Frontal cortex (tissue), 4 donors: Measurements from ENCODE around the gene AFDN. TPM values are rescaled to one million over a fixed set of nuclear protein-coding genes. Genes with fewer than 3 reads are reported as not detected.

Experiments used
- DNase-seq, 2 donors: peaks; one replicate each; pipeline ENCODE4 v3.0.0; 2012; ENCODE audit warnings: low spot score in 2 of 2
- FAIRE-seq: peaks from 2 replicates; lab custom pipeline; 2012; peaks lifted over from hg19 to GRCh38; lab: Jason Lieb, UNC
- total RNA-seq: library from RNA; depleted of rRNA; stranded (reverse); fragments of >200 nt; gene quantifications from one replicate; pipeline ENCODE4 v1.2.3, GENCODE V29; 2014
- donor health status: control.
- donor health status: control.
- donor health status: control.

Gene AFDN
- total RNA-seq, 1 donor from 2014 or later = 204 TPM

DNA sequence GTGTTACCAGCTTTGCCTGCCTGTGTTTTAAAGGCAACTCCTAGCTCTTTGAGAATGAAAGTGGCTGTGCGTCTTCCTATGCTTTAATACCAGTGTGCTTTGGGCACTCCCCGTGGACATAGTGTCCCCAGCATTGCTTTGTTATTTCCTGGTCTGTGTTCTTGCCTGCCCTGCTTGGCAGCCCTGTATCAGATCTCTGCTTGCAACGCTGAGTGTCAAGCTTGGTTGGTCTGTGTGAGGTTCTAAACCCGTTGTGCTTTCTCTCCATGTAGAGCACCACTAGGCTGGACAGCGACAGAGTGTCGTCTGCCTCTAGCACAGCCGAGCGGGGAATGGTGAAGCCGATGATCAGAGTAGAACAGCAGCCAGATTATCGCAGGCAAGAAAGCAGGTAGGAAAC is 80.2 kb downstream of the AFDN start:
- FAIRE-seq (no peak), DNase-seq (peak in 1 of 2 donors; percentile 29)

GRCh38 chr6:167907837-167908681 is 81.3 kb downstream of the AFDN start:
- DNase-seq (no peak), FAIRE-seq (peak; percentile 45)

DNA sequence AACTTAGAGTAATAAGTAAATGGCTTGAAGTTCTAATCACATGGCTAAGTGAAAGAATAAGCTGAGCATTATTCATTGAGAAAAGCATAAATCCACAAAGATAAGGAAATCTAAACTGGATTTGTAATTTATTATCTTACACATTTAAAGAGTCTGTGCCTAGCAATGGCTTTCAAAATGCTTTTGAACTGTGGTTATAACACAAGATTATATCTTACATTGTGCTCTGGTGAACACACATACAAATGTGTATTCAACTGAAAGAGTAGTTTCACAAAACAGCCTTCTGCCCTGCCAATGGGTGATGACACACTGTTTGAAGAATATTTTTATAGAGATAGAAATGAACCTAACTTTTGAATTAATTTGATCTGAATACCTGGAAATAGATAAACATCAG is 83.3 kb downstream of the AFDN start:
- FAIRE-seq (no peak), DNase-seq (no peak)

DNA sequence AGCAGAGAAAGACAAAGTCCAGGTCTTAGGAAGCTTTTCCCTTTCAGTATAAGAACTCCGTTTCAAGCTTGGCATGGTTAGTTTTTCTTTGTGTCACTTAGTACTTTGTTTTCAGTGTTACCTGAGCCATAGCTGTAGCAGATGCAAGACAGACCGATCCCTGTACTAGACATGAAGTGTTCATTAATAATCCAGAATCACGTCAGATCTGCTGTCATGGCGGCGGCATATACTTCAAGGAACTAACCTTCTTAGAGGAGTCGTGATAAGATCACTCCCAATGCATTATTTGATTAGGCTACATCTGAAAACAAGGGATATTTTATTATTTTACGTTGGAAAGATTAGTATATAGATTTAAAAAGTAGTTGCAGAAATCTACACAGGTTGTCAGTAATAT is 83.9 kb downstream of the AFDN start:
- no peak for DNase-seq
- no peak for FAIRE-seq

- FAIRE-seq = no peak
- no peak for DNase-seq
These were observed 85.8 kb downstream of the AFDN start for GRCh38 chr6:167912494-167912893.

DNA sequence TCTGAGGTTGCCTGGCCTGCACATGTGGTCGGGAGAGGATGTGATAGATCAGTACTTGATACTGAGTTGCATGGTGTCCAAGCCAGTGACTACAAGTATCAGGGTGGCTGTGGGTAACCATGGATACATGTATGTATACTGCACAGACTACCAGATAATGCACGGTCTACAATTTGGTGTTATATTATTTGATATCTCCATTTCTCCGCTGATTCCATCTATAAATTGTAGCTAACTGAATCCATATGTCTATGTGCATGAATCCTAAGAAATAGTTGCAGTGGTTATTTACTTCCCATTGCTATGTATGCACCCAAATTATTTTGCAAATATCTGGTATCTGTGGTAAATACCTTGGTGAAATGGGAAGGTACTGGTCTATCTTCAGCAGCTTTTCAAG is 87.0 kb downstream of the AFDN start:
- DNase-seq = no peak
- no peak for FAIRE-seq

GRCh38 chr6:167915139-167915538 is 88.4 kb downstream of the AFDN start:
- DNase-seq = no peak
- FAIRE-seq = no peak

DNA sequence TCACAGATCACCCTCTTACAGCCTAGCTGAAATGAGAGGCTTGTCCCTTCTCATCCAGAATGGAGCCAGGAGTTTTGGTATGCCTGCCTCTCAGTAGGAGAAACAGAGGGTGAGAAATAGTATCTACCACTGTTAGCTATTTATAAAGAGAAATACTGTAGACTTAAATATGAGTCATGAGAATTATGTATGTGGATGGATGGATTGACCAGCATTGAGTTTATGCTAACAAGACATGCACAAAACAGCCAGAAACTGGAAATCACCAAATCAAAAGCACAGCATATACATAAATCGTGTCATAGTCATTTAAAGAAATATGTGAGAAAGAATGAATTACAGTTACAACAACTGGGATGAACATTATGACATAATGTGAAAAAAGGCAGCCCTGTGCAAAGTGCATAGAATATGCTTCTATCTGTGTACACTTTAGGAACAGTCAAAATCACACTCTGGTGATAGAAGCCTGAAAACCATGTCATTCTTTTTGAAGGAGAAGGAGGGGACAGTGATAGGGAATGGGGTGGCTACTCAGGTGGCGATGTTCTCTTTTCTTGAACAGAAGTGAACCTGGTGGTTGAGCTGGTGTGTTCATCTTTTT is 90.9 kb downstream of the AFDN start:
- no peak for FAIRE-seq
- DNase-seq = no peak

- no peak for FAIRE-seq
- DNase-seq = no peak
These were observed 92.0 kb downstream of the AFDN start for GRCh38 chr6:167918548-167919278.

- DNase-seq = no peak
- FAIRE-seq = no peak
These were observed 92.6 kb downstream of the AFDN start for GRCh38 chr6:167919349-167919748.

DNA sequence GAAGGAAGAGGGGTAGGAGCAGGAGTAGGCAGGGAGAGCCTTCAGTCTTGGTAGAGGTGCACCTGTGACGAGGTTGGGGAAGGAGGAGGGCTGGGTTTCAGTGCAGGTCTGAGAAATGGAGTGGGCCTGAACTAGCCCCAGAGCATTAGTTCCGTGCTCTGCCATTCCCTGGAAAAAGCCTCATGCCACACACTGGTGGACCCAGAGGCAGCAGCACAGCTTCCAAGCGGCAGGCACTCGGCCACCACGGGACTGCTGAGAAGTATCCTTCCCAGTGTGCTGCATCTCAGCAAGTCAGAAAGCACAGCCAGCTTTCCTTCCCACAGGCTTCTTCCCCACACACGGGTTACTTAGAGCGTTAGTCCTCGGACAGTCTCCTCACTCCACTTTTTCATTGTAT is 93.5 kb downstream of the AFDN start:
- FAIRE-seq (no peak), DNase-seq (no peak)

GRCh38 chr6:167921831-167922230 is 95.1 kb downstream of the AFDN start:
- no peak for FAIRE-seq
- no peak for DNase-seq

DNA sequence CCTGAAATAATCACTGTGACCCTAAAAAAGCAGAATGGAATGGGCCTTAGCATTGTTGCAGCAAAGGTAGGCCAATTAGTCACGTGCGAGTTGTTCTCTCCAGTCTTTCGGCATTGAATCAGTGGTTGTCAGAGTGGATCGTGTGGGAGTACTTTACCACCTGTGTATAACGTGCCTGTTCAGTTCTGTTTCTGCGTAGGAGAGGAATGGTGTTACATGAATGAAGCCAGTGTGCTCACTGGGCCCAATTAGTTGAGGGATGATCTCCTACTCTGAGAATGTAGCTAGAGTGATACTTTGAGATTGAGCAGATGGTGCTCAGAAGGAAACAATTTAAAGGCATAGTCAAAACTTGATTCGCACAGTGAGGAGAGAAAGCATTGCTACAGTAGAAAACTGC is 98.3 kb downstream of the AFDN start:
- FAIRE-seq (no peak), DNase-seq (no peak)

DNA sequence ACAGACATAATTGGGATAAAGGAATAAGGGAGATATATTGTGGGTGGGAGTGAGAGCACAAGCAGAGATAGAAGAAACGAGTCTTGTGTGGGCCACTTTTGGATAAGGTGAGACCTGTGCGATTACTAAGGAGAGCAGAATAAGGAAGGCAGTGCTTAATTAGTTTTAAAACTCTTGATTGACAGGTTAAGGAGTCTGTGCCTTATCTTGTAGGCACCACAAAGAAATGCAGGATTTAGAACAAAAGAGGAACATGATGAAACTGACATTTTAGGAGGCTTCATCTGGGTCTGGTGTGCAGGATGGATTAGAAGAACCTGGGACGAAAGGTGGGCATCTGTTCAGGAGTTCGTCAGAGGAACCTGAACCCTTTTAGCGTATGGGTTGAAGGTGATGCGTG is 100.5 kb downstream of the AFDN start:
- FAIRE-seq (no peak), DNase-seq (no peak)

DNA sequence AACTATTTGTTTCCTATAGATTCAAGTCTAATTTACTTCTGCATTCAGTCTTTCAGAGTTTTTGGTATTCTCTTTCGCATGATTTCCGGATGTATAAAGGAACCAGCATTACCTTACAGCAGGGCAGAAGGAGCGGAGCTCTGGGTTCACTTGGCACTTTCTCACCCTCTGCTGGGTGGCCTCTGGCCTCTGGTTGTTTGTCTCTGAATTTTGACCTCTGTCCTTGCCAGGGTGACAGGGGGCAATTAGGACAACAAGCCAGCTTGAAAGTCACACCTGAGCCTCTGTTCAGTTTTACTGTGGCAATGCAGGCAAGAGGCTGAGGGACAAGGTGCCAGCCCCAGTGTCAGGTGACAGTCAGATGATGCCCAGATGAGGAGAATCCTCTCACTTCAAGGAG is 101.4 kb downstream of the AFDN start:
- FAIRE-seq = no peak
- DNase-seq = no peak

GRCh38 chr6:167930295-167930694 is 103.6 kb downstream of the AFDN start:
- FAIRE-seq = no peak
- no peak for DNase-seq

DNA sequence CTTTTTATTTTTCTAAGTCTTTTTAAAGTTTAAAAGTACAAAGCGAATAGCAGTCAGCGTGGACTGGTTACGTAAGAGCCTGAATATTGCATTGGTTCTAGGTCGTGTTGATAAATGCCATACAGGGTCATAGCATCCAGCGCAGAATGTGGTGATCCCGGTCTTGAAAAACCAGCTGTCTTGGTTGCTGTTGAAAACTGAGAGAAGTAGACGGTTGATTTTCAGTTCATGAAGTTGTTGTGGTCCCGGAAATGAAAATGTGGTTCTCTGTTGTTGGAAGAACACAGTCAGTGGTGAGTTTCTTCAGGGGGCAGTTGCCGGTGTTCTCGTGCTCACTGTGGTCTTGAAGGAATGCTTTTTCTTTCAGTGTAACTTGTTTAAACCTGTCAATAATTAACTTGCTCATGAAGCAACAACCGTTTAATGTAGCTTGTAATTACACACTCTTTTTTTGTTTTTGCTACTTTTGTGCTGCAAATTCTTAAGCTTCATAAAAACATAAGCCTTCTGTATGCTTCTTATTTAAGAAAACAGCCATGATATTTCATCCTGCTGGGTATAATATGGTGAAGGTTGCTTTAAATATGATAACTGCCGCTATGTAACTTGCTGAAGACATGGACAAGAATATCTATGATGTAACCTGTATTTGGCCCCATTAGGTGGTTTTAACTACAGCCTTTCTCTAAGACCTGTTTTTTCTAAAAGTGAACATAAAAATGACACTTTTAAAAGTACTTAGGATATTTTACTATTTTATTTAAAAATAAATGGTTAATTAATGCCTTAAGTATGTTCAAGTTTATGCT is 106.0 kb downstream of the AFDN start:
- no peak for FAIRE-seq
- DNase-seq = no peak

- FAIRE-seq (no peak), DNase-seq (no peak)
These were observed 106.6 kb downstream of the AFDN start for GRCh38 chr6:167933290-167933689.

- DNase-seq = no peak
- no peak for FAIRE-seq
These were observed 107.1 kb downstream of the AFDN start for GRCh38 chr6:167933847-167934246.

DNA sequence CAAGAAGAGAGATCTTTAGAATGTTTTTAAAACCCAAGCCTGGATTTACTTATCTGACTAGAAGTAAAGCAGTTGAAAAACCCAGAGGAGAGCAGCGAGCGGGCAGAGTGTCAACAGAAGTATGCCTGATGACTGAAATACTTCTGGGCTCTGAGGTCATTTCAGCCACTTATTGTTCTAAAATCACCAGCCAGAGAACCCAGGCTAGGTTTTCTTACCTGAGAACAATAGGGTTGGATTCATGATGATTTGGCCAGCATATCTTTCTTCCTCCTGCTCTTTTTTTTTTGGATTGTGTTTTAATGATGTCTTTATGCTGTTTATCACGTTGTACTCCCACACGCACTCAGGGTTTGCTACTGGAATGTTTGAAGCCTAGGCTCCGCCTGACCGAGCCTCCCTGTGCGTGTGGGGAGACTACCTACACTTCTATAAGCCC is 107.7 kb downstream of the AFDN start:
- FAIRE-seq = no peak
- DNase-seq = no peak
